NCI-H128 (cell line): ENCODE results near the gene RET.

ENCODE experiments used
- DNase-seq: peaks from one replicate; lab custom pipeline; 2025; ENCODE audit not compliant: unreplicated experiment; lab: John Stamatoyannopoulos, UW

Gene RET

DNA sequence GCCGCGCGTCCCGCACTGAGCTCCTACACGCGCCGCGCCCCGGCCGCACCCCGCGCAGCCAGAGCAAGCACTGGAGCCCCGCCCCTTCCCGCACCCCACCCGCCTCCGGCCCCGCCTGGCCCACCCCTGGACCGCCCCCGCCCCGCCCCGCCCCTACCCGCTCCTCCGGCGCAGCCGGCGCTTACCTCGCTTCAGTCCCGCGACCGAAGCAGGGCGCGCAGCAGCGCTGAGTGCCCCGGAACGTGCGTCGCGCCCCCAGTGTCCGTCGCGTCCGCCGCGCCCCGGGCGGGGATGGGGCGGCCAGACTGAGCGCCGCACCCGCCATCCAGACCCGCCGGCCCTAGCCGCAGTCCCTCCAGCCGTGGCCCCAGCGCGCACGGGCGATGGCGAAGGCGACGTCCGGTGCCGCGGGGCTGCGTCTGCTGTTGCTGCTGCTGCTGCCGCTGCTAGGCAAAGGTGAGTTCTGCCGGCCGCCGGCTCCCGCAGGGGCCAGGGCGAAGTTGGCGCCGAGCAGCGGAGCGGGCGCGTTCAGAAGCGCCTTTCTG, at the start of gene RET:
RET (plus strand) TSS at position 194 of the 545 bp plus-strand sequence; CDS start at position 384, 190 bp downstream.
- no peak for DNase-seq

DNA sequence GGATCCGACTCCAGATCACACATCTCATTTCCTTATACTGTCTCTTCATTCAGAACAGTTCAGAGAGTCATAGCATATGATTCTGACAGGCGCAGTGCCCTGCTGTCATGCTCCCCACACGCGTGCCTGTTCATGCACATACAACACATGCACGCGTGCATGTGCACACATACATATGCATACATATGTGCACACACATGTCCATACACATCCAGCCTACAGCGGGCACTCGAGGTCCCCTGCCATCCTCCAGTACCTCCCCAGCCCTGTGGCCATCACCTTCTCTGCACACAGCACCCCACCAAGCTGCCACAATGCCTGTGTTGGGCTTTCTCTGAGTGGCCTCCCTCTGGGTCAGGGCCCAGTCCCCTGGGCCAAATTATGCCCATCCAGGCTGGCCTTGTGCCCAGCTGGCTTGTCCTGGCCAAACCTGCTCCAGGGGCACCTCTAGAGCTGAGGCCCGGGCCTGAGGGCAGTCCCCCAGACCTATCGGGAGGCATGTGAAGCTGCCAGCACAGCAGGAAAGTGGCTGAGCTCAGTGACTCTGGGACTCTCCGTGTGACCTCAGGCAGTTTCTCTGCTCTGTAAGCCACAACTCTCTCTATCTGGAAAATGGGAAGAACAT, 49.4 kb upstream of the RET start:
- no peak for DNase-seq

DNA sequence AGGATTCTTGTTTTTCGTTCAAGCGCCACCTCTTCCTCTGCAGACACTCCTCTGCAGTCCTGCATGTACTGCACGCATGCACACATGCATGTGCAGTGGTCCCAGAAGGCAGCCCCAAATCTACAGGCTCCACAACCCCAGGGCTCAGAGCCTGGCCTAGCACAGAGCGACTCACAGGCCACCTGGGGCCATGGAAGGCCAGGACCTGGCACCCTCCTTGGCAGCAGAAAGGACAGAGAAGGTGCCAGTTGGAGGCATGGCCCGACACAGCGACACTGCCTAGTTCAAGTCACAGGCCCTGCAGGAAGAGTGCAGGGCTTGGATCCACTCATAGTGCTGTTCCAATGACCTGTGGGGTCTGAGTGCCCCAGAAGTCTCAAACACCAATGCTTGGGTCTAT, 48.7 kb upstream of the RET start:
- DNase-seq, result no peak

DNA sequence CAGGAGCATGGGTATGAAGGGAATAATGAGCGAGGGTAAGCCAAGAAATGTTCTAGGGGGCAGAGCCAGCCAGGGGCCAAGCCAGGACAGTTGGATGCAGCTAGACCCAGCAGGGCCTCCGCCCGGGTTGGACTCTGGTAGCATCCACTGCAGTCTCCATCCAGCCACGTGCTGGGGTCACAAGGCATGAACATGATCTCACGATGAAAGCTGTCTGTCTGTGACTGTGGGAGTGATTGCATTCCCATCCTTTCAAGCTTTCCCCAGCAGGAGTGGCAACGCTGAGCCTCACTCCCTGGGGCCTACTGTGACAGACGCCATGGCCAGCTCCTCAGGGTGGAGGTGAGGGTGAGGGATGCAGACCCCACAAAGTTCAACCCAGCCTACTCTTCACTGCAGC, 47.8 kb upstream of the RET start:
- no peak for DNase-seq

DNA sequence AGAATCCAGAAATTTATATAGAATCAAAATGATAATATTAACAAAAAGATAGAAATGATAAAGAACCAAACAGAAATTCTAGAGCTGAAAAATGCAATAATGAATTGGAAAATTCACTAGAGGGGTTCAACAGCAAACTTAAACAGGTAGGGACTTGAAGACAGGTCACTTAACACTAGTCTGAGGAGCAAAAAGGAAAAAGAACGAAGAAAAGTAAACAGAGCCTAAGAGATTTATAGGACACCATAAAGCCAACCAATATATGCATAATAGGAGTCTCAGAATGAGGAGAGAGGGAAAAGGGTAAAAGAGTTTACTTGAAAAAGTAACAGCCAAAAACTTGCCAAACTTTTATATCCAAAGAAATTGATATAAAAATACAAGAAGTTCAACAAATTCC, 44.3 kb upstream of the RET start:
- DNase-seq, result no peak

DNA sequence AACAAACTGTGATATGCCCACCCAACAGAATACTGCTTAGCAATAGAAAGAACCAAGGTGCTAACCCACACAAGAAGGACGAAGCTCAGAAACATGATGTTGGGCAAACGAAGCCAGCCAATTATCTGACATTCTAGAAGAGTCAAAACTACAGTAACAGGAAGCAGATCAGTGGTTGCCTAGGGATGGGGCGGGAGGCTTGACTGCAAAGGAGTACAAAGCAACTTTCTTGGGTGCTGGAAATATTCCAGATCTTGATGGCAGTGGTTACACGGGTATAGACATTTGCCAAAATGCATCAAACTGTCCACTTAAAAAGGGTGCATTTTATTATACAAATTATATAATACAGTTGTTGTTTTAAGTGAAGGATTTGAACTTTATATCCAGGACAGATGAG, 41.1 kb upstream of the RET start:
- no peak for DNase-seq

DNA sequence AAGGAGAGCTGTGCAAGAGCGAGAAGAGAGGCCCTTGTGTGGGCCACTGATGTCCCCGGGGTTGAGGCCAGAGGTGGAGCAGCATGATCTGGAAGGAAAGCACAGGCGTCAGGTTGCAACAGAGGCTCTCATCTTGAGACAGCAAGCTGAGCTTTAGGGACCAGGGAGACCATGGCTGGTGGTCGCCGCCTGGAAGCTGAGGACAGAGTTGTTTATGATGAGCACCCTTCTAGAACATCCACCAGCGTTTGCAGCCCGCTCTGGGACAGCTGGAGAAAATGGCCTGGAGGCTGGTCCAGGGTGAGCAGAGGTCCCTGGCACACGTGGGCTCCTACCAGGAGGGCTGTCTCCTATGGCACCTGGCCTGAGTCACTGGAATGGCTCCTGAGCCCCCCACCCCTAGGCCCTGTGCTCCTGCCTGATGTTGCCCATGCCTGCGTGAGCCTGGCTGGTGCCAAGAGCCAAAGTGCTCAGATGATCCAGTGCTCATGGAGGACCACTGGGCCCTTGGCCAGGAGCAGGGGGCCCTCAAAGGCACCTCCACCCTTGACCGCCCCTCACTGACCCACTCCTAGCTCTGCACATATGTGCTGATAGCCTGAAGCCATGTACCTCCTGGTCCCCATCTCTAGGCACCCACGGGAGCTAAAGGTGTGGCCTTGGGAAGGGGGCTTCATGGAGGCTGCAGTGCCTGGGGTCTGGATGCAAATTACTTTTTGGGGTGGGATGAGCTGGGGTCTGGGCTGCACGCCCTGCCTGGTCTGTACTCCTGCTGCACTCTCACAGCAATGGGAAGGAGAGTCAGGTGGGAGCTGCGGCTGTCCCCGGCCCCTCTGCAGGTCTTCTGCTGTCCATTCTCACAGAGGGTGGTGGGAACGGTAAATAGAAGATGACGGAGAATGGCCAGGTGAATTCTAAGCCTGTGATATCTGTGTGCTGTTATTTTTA, 40.1 kb upstream of the RET start:
- DNase-seq, result no peak

DNA sequence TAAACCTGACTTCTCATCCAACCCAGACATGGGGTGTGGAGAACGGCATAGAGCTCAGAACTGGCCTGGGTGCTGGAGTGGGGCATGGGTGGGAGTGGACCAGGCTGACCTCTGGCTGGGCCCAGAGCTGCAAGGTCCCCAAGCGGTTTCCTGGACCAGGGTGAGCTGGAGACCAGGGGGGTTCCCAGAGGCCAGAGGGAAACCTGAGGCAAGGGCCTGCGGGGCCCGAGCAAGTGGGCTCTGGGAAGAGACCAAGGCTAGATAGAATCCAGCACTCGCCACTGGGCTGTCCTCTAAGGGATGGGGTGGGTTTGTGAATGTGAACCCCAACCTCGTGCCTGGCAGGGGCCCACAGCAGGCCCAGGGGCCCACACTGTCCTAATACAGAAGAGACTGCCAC, 39.4 kb upstream of the RET start:
- no peak for DNase-seq

DNA sequence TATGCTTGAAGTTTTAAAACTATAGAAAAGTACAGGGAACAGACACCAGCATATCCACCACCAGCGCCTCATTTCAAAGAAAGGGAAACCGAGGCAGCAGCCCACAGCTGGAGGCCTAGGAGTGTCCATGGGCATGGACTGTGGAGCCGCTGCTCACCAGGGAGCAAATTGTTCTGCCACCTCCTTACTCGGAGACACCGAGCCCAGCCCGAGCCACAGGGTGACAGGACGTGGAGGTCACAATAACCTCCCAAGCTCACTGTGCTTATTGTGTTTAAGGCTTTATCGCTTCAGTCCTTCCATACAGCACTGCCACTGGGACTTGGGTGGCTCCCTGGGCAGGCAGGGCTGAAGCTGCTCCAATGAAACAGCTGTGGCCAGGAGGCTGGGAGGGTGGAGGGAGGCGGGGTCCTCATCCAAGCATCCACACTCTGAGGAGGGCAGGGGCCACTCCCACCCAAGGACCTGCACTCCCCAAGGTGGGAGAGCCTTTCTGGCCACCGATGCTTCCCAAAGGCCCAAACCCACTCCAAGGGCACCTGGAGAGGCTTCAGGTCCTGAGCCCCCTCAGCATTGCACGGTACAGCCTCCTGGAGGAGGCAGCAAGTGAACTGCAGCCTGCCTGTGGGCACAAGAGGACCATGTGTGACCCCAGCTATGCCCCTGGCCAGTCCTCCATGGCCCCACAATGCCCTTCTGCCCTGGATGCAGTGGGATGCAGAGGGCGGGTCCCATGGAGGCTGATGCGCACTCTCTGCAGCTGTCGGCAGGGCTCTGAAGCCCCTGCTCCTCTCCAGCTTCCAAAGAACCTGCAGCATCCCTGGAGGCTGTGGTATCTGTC, 38.7 kb upstream of the RET start:
- DNase-seq, result no peak

DNA sequence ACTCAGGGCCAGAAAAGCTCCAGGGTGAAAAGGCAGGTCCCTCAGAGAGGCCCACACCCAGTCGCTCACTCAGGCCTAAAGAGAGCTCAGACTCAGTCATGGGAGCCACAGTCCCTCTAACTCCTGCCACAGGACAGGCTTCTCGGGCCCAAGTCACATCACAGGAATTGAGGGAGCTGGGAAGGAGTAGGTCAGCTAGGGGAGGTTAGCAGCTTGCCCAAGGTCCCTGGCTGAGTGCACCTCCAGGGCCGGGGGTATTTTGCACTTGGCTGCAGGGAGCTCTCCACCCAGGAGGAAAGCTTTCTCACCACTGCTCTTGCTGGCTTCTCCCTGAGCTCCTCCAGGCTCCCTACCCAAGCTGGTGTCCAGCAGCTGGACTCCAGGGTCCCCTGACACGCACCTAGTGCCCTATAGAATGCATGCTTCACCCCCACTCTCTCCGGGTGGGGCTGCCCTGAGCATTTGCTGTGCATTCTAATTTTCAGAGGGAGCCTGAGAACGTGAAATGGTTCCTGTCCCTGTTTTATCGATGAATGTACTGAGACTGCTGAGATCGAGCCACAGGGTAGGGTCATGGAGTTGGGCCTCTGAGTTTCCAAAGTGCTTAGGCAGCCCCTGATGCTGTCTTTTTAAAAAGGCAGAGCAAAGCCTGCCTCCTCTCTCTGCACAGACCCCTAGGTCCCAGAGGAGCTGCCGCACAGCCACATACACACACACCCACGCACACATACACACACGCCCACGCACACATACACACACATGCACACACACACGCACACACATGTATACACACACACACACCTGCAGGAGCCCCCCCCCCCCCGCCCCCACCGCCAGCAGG, 37.9 kb upstream of the RET start:
- DNase-seq, result no peak

DNA sequence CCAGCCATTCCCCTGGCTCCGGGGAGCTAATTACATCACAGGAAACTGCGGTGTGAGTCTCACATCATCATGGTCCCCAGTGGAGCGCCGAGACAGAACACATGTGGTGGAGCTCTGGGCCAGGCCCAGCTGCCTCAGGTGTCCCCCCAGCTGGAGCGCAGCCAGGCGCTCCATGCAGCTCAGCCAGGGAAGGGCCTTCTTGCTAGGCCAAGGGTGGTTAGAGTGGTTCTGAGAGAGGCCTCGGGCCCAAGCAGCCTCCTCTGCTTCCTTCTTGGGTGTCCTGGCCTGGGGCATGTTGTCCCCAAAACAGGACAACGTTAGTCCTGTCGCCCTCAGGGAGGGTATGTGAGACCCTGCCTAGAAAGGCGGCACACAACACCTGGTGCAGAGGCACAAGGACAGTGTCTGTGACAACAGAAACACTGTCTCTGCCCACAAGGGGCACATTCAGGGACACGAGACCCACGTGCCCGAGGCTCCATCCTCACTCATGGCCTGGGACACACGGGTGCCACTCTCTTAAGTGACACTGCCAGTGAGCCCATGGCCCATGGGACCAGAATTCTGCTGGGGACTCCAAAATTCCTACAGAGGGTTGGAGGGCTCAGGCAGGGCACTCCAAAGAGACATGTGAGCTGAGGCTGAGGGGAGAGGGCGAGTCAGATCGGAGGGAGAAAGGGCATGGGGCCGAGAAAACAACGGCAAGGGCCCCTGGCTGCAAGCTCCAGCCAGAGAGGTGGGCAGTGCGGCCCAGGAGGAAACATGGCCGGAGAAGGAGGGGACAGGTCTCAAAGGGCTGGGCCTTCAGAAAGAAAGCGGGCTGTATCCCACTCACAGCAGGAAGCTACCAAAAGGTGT, 37.0 kb upstream of the RET start:
- DNase-seq, result no peak

DNA sequence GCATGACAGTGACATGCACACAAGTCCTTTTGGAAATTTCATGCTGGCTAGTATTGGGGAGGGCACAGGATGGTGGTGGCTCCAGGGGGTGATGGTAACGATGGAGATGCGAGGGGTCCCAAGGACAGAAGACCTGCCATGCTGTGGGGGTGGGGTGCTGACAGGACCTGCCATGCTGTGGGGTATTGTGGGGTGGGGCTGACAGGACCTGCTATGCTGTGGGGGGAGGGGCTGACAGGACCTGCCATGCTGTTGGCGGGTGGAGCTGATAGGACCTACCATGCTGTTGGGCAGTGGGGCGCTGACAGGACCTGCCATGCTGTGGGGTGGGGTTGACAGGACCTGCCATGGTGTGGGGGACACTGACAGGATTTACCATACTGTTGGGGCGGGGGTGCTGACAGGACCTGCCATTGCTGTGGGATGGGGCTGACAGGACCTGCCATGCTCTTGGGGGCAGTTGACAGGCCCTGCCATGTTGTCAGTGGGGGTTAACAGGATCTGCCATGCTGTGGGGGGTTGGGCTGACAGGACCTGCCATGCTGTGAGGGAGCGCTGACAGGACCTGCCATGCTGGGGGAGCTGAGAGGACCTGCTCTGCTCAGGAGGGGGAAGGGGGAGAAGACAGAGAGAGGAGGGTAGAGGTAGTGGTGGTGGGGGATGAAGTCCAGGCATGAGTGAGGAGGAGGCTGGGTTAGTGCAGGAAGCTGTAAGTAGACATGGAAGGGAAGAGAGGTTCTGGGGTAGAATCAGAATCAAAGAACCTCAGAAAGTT, 36.2 kb upstream of the RET start:
- DNase-seq, result no peak

DNA sequence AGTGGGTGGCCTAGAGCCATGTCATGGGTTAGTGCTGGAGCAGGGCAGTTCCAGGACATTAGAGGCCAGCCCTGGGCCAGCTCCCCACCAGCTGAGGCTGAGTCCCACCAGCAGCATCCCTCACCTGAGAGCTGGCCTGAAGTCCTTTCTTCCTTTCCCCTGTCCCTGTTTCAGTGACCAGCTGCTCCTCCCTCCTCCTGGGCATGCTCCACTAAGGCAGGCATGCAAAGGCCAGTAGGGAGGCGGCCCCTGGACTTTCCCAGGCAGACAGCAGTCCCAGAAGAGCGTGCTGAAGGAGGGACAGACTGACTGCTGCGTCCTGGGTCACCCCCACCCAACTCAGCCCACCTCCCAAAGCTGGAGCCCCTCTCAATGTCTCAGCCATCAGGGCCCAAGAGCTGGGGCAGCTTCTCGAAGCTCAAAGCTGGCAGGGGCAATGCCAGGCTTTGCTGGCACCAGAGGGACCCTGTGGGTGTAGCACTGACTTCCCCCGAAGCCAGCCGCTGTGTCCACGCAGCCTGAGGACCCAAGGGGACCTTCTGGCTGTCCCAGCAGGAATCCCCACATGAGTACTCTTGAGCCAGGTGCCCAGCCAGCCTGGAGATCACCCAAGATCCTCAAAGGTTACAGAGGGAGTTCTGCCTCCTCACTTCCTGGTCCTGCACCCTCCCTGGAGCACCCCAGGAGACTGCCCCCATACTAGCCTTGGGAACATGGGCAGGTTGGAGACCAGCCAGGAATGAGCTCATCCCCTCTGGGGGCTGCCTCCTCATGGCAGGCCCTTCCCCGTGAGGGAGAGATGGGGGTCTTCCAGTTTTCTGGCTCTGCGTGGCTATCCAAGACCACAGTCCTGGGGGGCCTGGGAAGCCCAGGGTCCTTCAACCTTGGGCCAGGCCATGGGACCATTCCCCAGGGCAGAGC, 35.2 kb upstream of the RET start:
- DNase-seq, result no peak

DNA sequence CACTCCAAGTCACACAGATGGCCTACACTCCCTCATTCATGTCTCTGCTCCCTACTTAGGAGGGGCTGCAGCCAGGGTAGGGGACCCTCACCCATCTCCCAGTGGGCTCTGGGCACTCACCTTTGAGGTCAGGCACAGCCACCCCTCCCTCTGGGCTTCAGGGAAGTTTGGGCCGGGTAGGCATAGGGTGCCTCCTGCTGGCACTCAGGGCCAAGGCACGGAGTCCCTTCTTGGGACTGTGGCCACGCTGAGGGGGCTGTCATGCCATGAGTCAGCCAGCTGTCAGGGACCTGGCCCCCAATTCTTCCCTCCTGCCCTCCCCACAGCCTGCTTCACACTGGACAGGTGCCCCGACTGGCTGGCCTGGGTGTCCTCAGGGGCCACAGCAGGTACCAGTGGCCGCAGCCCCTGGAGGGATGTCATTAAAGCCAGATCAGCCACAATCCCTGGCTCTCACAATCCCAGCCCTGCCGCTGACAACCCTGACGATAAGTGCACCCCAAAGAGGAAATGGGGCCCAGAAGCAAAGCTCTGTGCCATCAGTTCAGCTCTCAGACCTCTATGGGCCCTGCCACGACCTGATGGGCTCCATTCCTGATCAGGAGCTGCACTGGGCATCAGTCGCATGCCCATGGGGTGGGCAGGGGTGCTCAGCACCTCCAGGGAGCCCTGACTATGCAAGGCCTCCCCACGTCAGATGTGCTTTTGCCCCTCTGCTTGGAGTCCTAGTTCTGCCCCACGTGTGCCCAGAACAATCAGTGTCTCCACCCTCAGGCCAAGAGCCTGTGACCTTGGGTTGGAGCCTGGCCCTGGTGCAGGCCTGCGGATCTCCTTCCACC, 34.1 kb upstream of the RET start:
- no peak for DNase-seq

DNA sequence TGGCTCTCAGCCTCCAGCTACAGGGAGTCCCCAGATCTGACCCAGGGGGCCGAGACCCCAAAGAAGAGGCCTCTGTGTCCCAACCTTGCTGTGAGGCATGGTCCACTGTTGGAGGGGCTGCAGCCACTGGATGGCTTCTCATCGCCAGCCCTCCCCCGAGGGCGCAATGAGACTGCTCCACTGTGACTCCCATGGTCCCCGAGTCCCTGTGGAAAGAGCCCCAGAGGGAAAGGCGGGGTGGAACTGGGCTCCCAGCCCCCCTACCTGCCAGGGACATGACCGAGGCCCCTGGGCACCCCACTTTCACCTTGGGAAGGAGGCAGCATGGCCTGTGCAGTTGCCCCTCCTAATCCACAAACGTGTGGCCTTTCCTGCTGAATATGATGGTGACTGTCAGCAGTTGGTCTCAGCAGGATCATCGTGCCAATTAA, 33.5 kb upstream of the RET start:
- DNase-seq, result no peak

DNA sequence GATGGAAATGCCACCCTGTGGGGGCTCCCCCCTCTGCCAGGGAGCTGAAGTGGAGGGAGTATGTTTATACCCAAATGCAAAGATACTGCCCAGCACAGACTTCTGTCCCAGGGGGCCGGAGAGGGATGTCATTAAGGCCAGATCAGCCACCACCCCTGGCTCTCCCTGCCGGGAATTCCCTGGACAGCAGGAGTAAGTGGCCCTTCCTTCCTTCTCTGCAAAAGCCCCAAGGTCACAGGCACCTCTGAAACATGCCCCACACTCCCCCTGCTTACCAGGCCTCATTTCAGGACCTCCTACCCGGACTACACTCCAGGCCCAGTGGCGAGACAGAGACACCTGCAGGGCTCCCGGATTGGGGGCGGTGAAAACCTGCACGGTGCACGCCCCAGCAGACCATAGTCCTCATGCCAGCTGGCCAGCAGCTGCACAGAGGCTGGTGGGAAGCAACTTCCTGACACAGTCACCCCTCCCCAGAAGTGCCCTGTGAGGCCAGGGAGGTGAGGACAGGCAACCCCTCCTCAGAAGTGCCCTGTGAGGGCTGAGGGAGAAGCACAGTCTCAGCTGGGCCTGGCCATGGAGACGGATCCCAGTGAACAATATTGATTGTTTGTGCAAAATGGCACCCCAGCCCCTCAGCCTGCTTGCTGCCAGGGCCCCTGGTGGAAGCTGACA, 33.0 kb upstream of the RET start:
- DNase-seq, result no peak
